Pancreas (tissue), 10 donors: ENCODE results near the gene WHAMM. TPM values are rescaled to one million over a fixed set of nuclear protein-coding genes. Genes with fewer than 3 reads are reported as not detected.
"Not testable (repeated sequence)": the region's sequence is repeated elsewhere in the genome, so short reads cannot be mapped to it uniquely, and the experiment has no call there.

Experiments
- ATAC-seq, 4 donors: fragments of 200-7000 bp; cut with Tn5 transposase; one replicate each; pipeline versions ENCODE4 v1.8.0 to v1.9.1; 2020; ENCODE audit warnings: mild to moderate bottlenecking in 4 of 4, moderate library complexity in 4 of 4
- DNase-seq, 6 donors: peaks; one replicate each; pipeline ENCODE4 v3.0.0-alpha.2; 2020
- FAIRE-seq: peaks from 2 replicates; lab custom pipeline; 2012; peaks lifted over from hg19 to GRCh38; lab: Jason Lieb, UNC
- H3K27ac ChIP-seq, 4 donors: fragments of 200-600 bp; sonication (generic); 1 replicate in 3 of 4; 2 replicates in 1 of 4; pipeline versions ENCODE4 v1.5.0 to v1.8.0; 2020
- H3K27me3 ChIP-seq, 4 donors: fragments of 200-600 bp; one replicate each; pipeline ENCODE4 v1.8.0; 2021
- H3K36me3 ChIP-seq, 3 donors: fragments of 200-600 bp; sonication (generic) in 1 of 3; one replicate each; pipeline versions ENCODE4 v1.5.0 to v1.8.0; 2020 to 2021
- H3K4me1 ChIP-seq, 3 donors: fragments of 200-600 bp; one replicate each; pipeline ENCODE4 v1.8.0; 2021
- H3K4me3 ChIP-seq, 4 donors: fragments of 200-600 bp; sonication (generic) in 2 of 4; one replicate each; pipeline versions ENCODE4 v1.5.0 to v1.8.0; 2020 to 2021
- H3K9me3 ChIP-seq, 4 donors: fragments of 200-600 bp; one replicate each; pipeline ENCODE4 v1.8.0; 2021
- WGBS, 2 donors: extraction: QIAGEN DNeasy Blood & Tissue Kit; methylation state at CpG; one replicate each; pipeline ENCODE4 v1.1.7; 2013; 5-methylcytosine and 5-hydroxymethylcytosine counted together
- intact Hi-C, 3 donors: fragments of 100-400 bp; cut with DNase I; formaldehyde crosslinking; loops; one replicate each; pipeline versions ENCODE4 v1.11.1 to v1.14.2; 2022
- polyA plus RNA-seq, 2 donors: library from polyadenylated mRNA; stranded (reverse); fragments of 200-250 nt; gene quantifications; one replicate each; pipeline ENCODE4 v1.2.3, GENCODE V29; 2013
- total RNA-seq, 6 donors: library from RNA; stranded (reverse); fragmentation: NEBNext Ultra II Directional in 4 of 6; extraction: Animal tissue kit (Norgen Biotek cat#: 25700) in 4 of 6; gene quantifications; one replicate each; pipeline versions ENCODE4 v1.2.1 to v1.2.4, GENCODE V29; 2021 to 2023
- TF ChIP-seq, protein P1 (sequence below), 4 donors: fragments of 200-600 bp; sonication (generic) in 3 of 4; IDR thresholded peaks; one replicate each; pipeline versions ENCODE4 v1.5.0 to v1.8.0; 2021; ENCODE audit warnings: antibody characterized with exemption in 4 of 4
- donor health status: healthy with polysubstance abuse.
- donor health status: DM: no; HTN: no; CAD: no; lungs with moderate emphysema.
- donor health status: DM: no; HTN: no; CAD: no.
- donor health status: control.
- donor health status: control.
- donor health status: Bipolar disorder and iron deficiency.
- donor health status: DM: yes; HTN: yes; CAD: no.
- donor health status: DM: no; HTN: no; CAD: no.
- donor health status: DM: no; HTN: no; CAD: no.
- donor health status: DM: yes; HTN: yes; CAD: no.

WHAMM gene
- total and polyA plus RNA-seq, 8 donors, result 3.7 to 6.1 (median 4.4) TPM

DNA sequence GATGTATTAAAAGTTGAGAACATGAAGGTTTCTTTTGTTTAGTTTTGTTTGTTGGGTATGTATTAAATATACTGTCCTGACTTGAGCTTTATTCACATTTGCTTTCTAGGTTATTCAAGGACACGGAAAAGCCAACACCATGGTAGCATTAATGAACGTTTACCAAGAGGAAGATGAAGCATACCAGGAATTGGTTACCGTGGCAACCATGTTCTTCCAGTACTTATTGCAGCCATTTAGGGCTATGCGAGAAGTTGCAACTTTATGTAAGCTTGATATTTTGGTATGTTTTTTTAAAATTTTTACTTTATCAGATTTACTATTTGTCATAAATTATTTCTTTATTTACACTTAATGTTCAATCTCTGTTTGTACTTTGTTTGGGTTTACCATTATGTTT lies 3.6 kb downstream of the WHAMM start:
- Histone ChIP-seq H3K4me3 (no peak overlapping the region), H3K4me1 (peaks cover 6 to 16% (median 9%) of the 10 kb centered on the region in 3 donors), H3K36me3 (peaks cover 2 to 20% (median 15%) of the 10 kb centered on the region in 3 donors), H3K9me3 (no peaks in the 10 kb centered on the region), H3K27ac (no peak overlapping the region), H3K27me3 (no peaks in the 10 kb centered on the region)
- TF ChIP-seq, protein P1, sequence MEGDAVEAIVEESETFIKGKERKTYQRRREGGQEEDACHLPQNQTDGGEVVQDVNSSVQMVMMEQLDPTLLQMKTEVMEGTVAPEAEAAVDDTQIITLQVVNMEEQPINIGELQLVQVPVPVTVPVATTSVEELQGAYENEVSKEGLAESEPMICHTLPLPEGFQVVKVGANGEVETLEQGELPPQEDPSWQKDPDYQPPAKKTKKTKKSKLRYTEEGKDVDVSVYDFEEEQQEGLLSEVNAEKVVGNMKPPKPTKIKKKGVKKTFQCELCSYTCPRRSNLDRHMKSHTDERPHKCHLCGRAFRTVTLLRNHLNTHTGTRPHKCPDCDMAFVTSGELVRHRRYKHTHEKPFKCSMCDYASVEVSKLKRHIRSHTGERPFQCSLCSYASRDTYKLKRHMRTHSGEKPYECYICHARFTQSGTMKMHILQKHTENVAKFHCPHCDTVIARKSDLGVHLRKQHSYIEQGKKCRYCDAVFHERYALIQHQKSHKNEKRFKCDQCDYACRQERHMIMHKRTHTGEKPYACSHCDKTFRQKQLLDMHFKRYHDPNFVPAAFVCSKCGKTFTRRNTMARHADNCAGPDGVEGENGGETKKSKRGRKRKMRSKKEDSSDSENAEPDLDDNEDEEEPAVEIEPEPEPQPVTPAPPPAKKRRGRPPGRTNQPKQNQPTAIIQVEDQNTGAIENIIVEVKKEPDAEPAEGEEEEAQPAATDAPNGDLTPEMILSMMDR (IDR thresholded peaks at IDR 0.05), result no peak
- FAIRE-seq (no peak), ATAC-seq (no peak), DNase-seq (no peak)
- intact Hi-C loops, result no loop called here
- 77 to 80% methylated on average over 4 of the region's 4 CpGs for WGBS, 2 donors

DNA sequence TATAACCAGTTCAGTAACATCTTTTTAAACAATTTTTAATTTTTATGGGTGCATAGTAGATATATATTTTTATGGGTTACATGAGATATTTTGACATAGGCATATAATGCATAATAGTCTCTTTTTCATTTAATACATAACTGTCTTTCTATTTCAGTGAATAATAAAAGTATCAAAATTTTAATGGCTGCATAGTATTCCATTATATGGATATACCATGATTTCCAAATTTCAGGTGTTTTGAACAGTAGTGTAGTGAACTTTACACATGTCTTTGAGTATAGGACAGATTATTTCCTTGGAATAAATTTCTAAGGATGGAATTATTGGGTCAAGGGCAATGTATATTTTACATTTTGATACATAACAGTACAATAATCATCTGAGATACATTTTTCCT lies 10.7 kb downstream of the WHAMM start:
- DNase-seq (no peak), ATAC-seq (no peak), FAIRE-seq (peak; percentile 65)
- Histone ChIP-seq H3K9me3 (no peaks in the 10 kb centered on the region), H3K27ac (no peak overlapping the region), H3K36me3 (peaks cover 3 to 61% (median 31%) of the 10 kb centered on the region in 3 donors), H3K4me3 (no peak overlapping the region), H3K27me3 (no peaks in the 10 kb centered on the region), H3K4me1 (peaks cover 0 to 3% (median 0%) of the 10 kb centered on the region in 3 donors)
- TF ChIP-seq, protein P1 (IDR thresholded peaks at IDR 0.05), result no peak
- intact Hi-C loops, result no loop called here

DNA sequence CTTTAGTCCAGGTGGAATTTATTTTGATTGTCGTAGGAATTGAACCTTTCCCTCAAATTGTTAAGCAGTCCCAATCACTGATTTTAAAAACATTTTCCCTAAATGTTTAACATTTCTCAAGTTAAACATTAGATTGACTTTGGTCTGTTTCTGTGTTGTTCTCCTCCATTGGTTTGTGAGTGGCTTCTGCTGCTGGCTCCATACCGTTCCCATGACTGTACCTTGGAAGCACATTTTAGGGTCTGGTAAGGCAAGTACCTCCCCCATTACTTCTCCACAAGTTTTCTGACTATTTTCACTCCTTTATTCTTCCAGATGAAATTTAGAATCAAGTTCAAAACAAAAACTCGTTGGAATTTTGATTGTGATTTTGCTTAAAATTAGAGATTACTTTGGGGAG lies 12.0 kb downstream of the WHAMM start:
- FAIRE-seq, H3K4me1 ChIP-seq, DNase-seq, H3K9me3 ChIP-seq, H3K27me3 ChIP-seq, H3K4me3 ChIP-seq, ATAC-seq, H3K27ac ChIP-seq, intact Hi-C loops: not testable (repeated sequence)
- peaks cover 3 to 70% (median 34%) of the 10 kb centered on the region in 3 donors for H3K36me3 ChIP-seq
- WGBS, 2 donors, result 72 to 73% methylated on average over 3 of the region's 3 CpGs

DNA sequence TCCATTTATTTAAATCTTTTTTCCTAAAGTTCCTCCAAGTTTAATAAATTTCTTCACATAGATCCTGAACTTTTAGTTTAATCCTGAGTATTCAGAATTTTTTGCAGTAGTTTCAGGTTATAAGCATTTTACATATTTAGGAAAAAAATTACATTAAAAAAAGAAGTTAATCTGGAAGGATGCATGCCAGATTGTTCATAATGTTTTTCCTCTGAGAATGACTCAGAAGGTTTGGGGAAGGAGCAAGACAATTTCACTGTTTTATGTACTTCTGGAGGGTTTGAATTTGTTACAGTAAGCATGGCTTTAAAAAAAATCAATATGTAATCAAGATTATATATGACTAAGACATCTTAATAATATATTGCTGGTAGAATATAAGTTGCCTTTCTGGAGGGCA lies 12.4 kb downstream of the WHAMM start:
- H3K27ac ChIP-seq, ATAC-seq, H3K9me3 ChIP-seq, FAIRE-seq, intact Hi-C loops, H3K27me3 ChIP-seq, H3K4me3 ChIP-seq, DNase-seq, H3K4me1 ChIP-seq: not testable (repeated sequence)
- peaks cover 3 to 70% (median 35%) of the 10 kb centered on the region in 3 donors for H3K36me3 ChIP-seq

DNA sequence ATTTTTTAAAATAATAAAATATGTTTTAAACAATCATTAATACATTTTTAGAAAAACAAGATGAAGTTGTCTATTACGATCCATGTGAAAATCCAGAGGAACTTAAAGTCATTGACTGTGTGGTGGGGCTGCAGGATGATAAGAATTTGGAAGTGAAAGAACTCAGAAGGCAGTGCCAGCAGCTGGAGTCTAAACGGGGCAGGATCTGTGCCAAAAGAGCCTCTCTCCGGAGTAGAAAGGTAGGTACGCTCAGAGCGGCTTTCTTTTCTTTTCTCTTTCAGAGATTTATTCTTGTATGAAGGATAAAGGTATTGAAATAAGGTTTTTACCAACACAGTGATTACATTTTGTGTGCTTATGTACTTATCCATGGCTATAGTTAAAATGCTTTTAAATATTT lies 13.6 kb downstream of the WHAMM start:
- Histone ChIP-seq H3K27me3 (no peaks in the 10 kb centered on the region), H3K9me3 (no peaks in the 10 kb centered on the region), H3K36me3 (peaks cover under 1 to 65% (median 29%) of the 10 kb centered on the region in 3 donors), H3K4me3 (no peak overlapping the region), H3K27ac (no peak overlapping the region), H3K4me1 (peaks cover 6 to 7% (median 6%) of the 10 kb centered on the region in 3 donors)
- ATAC-seq (no peak), DNase-seq (no peak), FAIRE-seq (no peak)
- intact Hi-C loops, result no loop called here
- TF ChIP-seq, protein P1 (IDR thresholded peaks at IDR 0.05), result no peak
- 75 to 78% methylated on average over 5 of the region's 5 CpGs for WGBS, 2 donors

DNA sequence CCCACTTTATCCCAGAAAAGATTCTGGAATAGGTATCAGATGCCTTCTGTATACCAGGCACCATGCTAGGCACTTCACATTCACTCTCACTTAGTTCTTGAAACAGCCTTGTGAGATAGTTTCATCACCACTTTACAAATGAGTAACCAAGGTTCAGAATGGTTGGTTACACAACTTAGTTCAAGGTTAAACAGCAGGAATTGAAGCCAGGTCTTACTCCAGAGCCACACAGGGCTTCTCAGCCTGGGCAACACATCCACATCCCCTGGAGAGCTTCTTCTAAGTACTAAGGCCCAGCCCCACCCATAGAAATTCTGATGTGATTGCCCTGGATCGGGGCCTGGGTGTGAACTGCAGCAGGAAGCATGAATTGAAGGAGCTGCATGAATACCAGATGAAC lies 18.6 kb downstream of the WHAMM start:
- peaks cover 7 to 24% (median 9%) of the 10 kb centered on the region in 3 donors for H3K4me1 ChIP-seq
- intact Hi-C loops, result no loop called here
- peak overlapping the region in 3 of 4 donors; percentile 0 to 9 (median 6) for H3K27ac ChIP-seq
- H3K36me3 ChIP-seq, result peaks cover 0 to 63% (median 17%) of the 10 kb centered on the region in 3 donors
- TF ChIP-seq, protein P1 (IDR thresholded peaks at IDR 0.05), result no peak
- ATAC-seq, result peak; percentile 49 to 70 (median 64)
- no peak overlapping the region for H3K4me3 ChIP-seq
- FAIRE-seq, result no peak
- H3K9me3 ChIP-seq, result no peaks in the 10 kb centered on the region
- no peaks in the 10 kb centered on the region for H3K27me3 ChIP-seq
- DNase-seq, result peak in 1 of 6 donors; percentile 36
- WGBS, 2 donors, result 37 to 43% methylated on average over 1 of the region's 1 CpG
